ENCODE measurements around the gene SPATS2.

Gene SPATS2

GRCh38 chr12:49403971-49404450, 36.7 kb downstream of the SPATS2 start:
- H3K27ac ChIP-seq (ENCODE audit: low read depth in 2 of 2, low read length in 2 of 2): no peak overlapping the region
- H3K36me3 ChIP-seq (ENCODE audit: control insufficient read depth in 2 of 2, insufficient read depth in 2 of 2, low read length in 2 of 2): peaks cover 0 to 2% of the 10 kb centered on the region in 2 donors
- H3K4me3 ChIP-seq (ENCODE audit: low read length in 2 of 2): no peak overlapping the region
- no peaks in the 10 kb centered on the region for H3K27me3 ChIP-seq (ENCODE audit: control insufficient read depth in 2 of 2, insufficient read depth in 2 of 2, low read length in 2 of 2)
- no peak overlapping the region for H3K9ac ChIP-seq (ENCODE audit: low read depth in 1 of 2, low read length in 2 of 2)
- H3K4me1 ChIP-seq (ENCODE audit: control insufficient read depth in 2 of 2, insufficient read depth in 2 of 2, low read length in 2 of 2): no peaks in the 10 kb centered on the region
- no peaks in the 10 kb centered on the region for H3K9me3 ChIP-seq (ENCODE audit: control insufficient read depth in 2 of 2, low read length in 2 of 2)

- Histone ChIP-seq H3K36me3 (ENCODE audit: control insufficient read depth in 2 of 2, insufficient read depth in 2 of 2, low read length in 2 of 2) (peaks cover 0 to 2% of the 10 kb centered on the region in 2 donors), H3K4me3 (ENCODE audit: low read length in 2 of 2) (no peak overlapping the region), H3K27ac (ENCODE audit: low read depth in 2 of 2, low read length in 2 of 2) (no peak overlapping the region), H3K27me3 (ENCODE audit: control insufficient read depth in 2 of 2, insufficient read depth in 2 of 2, low read length in 2 of 2) (no peaks in the 10 kb centered on the region), H3K9ac (ENCODE audit: low read depth in 1 of 2, low read length in 2 of 2) (no peak overlapping the region), H3K4me1 (ENCODE audit: control insufficient read depth in 2 of 2, insufficient read depth in 2 of 2, low read length in 2 of 2) (no peaks in the 10 kb centered on the region), H3K9me3 (ENCODE audit: control insufficient read depth in 2 of 2, low read length in 2 of 2) (no peaks in the 10 kb centered on the region)
Measured at GRCh38 chr12:49404956-49405355, 37.7 kb downstream of the SPATS2 start.

DNA sequence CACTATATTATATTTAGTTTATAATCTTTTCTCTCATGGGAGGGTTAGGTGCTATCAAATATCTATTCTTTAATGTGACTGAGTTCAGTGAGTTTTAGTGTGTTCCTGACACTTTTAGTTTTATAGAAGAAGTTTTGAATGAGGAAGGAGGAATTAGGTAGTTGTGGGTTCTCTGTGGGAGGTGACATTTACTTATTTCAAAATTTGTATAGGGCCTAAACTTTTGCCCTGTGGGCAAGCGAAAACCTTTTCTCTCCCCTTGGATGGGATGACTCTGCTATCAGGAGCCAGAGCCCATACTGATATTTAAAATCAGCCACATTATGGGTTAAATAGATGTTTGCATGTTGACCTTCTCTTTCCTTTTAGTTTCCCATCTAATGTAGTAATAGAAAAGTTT, 43.6 kb downstream of the SPATS2 start:
- no peak overlapping the region for H3K27ac ChIP-seq (ENCODE audit: low read depth in 2 of 2, low read length in 2 of 2)
- H3K9me3 ChIP-seq (ENCODE audit: control insufficient read depth in 2 of 2, low read length in 2 of 2): no peaks in the 10 kb centered on the region
- no peak overlapping the region for H3K4me3 ChIP-seq (ENCODE audit: low read length in 2 of 2)
- H3K9ac ChIP-seq (ENCODE audit: low read depth in 1 of 2, low read length in 2 of 2): no peak overlapping the region
- H3K27me3 ChIP-seq (ENCODE audit: control insufficient read depth in 2 of 2, insufficient read depth in 2 of 2, low read length in 2 of 2): no peaks in the 10 kb centered on the region
- H3K4me1 ChIP-seq (ENCODE audit: control insufficient read depth in 2 of 2, insufficient read depth in 2 of 2, low read length in 2 of 2): no peaks in the 10 kb centered on the region
- H3K36me3 ChIP-seq (ENCODE audit: control insufficient read depth in 2 of 2, insufficient read depth in 2 of 2, low read length in 2 of 2): peaks cover 0 to 2% of the 10 kb centered on the region in 2 donors

DNA sequence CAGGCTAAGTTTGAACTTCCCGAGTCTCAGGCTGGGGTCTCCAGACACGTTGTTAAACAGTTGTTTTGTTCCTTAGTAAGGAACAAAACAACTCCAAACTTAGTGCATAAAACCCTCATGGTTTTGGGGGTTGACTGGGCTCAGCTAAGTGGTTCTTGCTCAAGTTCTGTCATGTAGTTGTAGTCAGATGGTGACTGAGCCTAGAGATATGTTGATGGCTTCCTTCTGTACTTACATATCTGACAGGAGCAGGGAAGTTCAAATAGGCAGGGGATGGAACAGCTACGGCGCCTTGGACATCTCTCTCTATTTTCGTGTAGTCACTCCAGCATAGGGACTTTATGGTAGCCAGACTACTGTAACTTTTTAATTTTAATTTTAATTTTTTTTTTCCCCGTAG, 45.7 kb downstream of the SPATS2 start:
- Histone ChIP-seq H3K4me3 (ENCODE audit: low read length in 2 of 2) (no peak overlapping the region), H3K9ac (ENCODE audit: low read depth in 1 of 2, low read length in 2 of 2) (no peak overlapping the region), H3K27me3 (ENCODE audit: control insufficient read depth in 2 of 2, insufficient read depth in 2 of 2, low read length in 2 of 2) (no peaks in the 10 kb centered on the region), H3K27ac (ENCODE audit: low read depth in 2 of 2, low read length in 2 of 2) (no peak overlapping the region), H3K9me3 (ENCODE audit: control insufficient read depth in 2 of 2, low read length in 2 of 2) (no peaks in the 10 kb centered on the region), H3K4me1 (ENCODE audit: control insufficient read depth in 2 of 2, insufficient read depth in 2 of 2, low read length in 2 of 2) (no peaks in the 10 kb centered on the region), H3K36me3 (ENCODE audit: control insufficient read depth in 2 of 2, insufficient read depth in 2 of 2, low read length in 2 of 2) (no peaks in the 10 kb centered on the region)

- Histone ChIP-seq H3K27me3 (ENCODE audit: control insufficient read depth in 2 of 2, insufficient read depth in 2 of 2, low read length in 2 of 2) (no peaks in the 10 kb centered on the region), H3K9me3 (ENCODE audit: control insufficient read depth in 2 of 2, low read length in 2 of 2) (no peaks in the 10 kb centered on the region), H3K4me3 (ENCODE audit: low read length in 2 of 2) (no peak overlapping the region), H3K27ac (ENCODE audit: low read depth in 2 of 2, low read length in 2 of 2) (no peak overlapping the region), H3K36me3 (ENCODE audit: control insufficient read depth in 2 of 2, insufficient read depth in 2 of 2, low read length in 2 of 2) (no peaks in the 10 kb centered on the region), H3K4me1 (ENCODE audit: control insufficient read depth in 2 of 2, insufficient read depth in 2 of 2, low read length in 2 of 2) (no peaks in the 10 kb centered on the region), H3K9ac (ENCODE audit: low read depth in 1 of 2, low read length in 2 of 2) (no peak overlapping the region)
Measured at GRCh38 chr12:49413796-49414195, 46.5 kb downstream of the SPATS2 start.

DNA sequence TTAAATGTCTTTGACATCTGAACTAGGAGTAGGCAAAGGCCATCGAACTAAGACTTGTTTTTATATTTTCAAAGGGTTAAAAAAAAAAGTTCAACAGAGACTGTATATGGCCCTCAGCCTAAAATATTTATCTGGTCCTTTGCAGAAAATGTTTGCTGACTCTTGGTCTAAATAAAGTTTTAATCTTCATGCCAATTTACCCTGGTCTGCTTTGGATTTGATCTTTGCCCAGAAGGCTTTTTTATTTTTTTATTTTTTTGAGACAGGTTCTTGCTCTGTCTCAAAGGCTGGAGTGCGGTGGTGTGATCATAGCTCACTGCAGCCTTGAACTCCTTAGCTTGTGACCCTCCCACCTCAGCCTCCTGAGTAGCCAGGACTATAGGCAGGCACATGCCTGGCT, 47.1 kb downstream of the SPATS2 start:
- no peak overlapping the region for H3K27ac ChIP-seq (ENCODE audit: low read depth in 2 of 2, low read length in 2 of 2)
- no peaks in the 10 kb centered on the region for H3K27me3 ChIP-seq (ENCODE audit: control insufficient read depth in 2 of 2, insufficient read depth in 2 of 2, low read length in 2 of 2)
- H3K36me3 ChIP-seq (ENCODE audit: control insufficient read depth in 2 of 2, insufficient read depth in 2 of 2, low read length in 2 of 2): no peaks in the 10 kb centered on the region
- no peak overlapping the region for H3K9ac ChIP-seq (ENCODE audit: low read depth in 1 of 2, low read length in 2 of 2)
- H3K9me3 ChIP-seq (ENCODE audit: control insufficient read depth in 2 of 2, low read length in 2 of 2): no peaks in the 10 kb centered on the region
- H3K4me1 ChIP-seq (ENCODE audit: control insufficient read depth in 2 of 2, insufficient read depth in 2 of 2, low read length in 2 of 2): no peaks in the 10 kb centered on the region
- no peak overlapping the region for H3K4me3 ChIP-seq (ENCODE audit: low read length in 2 of 2)

DNA sequence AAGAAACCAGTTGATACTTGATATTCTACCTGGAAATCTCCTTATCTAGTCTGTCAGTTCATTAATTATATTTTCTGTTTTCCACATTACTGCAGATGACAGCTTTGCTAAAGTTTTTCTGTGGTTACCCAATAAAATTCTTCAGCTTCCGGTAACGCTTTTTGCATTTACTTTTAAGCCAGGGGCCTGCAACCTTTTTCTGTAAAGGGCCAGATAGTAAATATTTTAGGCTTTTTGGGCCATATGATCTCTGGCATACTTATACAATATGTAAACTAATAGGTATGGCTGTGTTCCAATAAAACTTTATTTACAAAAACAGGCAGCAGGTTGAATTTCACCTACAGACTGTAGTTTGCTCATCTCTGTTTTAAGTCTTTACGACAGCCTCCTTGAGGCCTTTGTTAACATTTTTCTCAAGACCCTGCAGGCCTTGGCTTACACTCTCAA, 48.3 kb downstream of the SPATS2 start:
- Histone ChIP-seq H3K9me3 (ENCODE audit: control insufficient read depth in 2 of 2, low read length in 2 of 2) (no peaks in the 10 kb centered on the region), H3K4me1 (ENCODE audit: control insufficient read depth in 2 of 2, insufficient read depth in 2 of 2, low read length in 2 of 2) (no peaks in the 10 kb centered on the region), H3K9ac (ENCODE audit: low read depth in 1 of 2, low read length in 2 of 2) (no peak overlapping the region), H3K36me3 (ENCODE audit: control insufficient read depth in 2 of 2, insufficient read depth in 2 of 2, low read length in 2 of 2) (no peaks in the 10 kb centered on the region), H3K27me3 (ENCODE audit: control insufficient read depth in 2 of 2, insufficient read depth in 2 of 2, low read length in 2 of 2) (no peaks in the 10 kb centered on the region), H3K4me3 (ENCODE audit: low read length in 2 of 2) (no peak overlapping the region), H3K27ac (ENCODE audit: low read depth in 2 of 2, low read length in 2 of 2) (no peak overlapping the region)

DNA sequence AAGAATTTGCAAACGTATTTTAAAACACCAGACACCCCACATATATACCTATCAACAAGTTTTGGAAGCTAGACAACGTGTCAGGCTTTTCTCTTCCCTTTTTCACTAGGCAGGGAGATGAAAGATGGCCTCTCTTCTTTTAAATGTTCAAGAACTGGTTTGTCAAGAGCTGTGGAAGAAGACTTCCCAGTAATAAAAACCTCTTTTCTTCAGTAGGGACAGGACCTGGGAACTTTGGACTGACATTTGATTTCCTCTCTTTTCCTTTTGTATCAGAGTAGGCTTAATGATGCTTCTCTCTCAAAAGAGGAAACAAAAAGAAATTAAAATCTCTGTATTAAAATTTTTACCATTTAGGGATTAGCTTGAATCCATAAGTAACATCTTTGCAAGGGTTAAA, 49.6 kb downstream of the SPATS2 start:
- Histone ChIP-seq H3K9ac (ENCODE audit: low read depth in 1 of 2, low read length in 2 of 2) (no peak overlapping the region), H3K36me3 (ENCODE audit: control insufficient read depth in 2 of 2, insufficient read depth in 2 of 2, low read length in 2 of 2) (no peaks in the 10 kb centered on the region), H3K4me3 (ENCODE audit: low read length in 2 of 2) (no peak overlapping the region), H3K27me3 (ENCODE audit: control insufficient read depth in 2 of 2, insufficient read depth in 2 of 2, low read length in 2 of 2) (no peaks in the 10 kb centered on the region), H3K27ac (ENCODE audit: low read depth in 2 of 2, low read length in 2 of 2) (no peak overlapping the region), H3K9me3 (ENCODE audit: control insufficient read depth in 2 of 2, low read length in 2 of 2) (no peaks in the 10 kb centered on the region), H3K4me1 (ENCODE audit: control insufficient read depth in 2 of 2, insufficient read depth in 2 of 2, low read length in 2 of 2) (no peaks in the 10 kb centered on the region)

DNA sequence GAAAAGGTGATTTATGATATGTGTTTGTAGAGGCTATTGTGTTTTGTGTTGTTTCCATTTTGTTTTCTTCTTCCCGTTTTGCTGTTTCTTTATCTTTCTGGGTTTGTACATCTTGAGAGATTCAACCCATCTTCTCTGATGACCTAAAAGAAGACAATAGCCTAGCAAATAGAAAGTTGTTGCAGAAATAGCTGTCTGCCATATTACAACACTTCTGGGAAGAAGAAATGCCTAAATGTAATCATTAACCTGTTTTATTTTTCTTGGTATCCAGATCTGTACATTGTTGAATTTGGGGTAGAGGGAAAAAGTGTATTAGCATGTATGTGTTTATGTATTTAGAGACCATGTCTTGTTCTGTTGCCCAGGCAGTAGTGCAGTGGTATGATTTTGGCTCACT, 50.3 kb downstream of the SPATS2 start:
- Histone ChIP-seq H3K27ac (ENCODE audit: low read depth in 2 of 2, low read length in 2 of 2) (no peak overlapping the region), H3K4me1 (ENCODE audit: control insufficient read depth in 2 of 2, insufficient read depth in 2 of 2, low read length in 2 of 2) (no peaks in the 10 kb centered on the region), H3K27me3 (ENCODE audit: control insufficient read depth in 2 of 2, insufficient read depth in 2 of 2, low read length in 2 of 2) (no peaks in the 10 kb centered on the region), H3K9me3 (ENCODE audit: control insufficient read depth in 2 of 2, low read length in 2 of 2) (no peaks in the 10 kb centered on the region), H3K4me3 (ENCODE audit: low read length in 2 of 2) (no peak overlapping the region), H3K36me3 (ENCODE audit: control insufficient read depth in 2 of 2, insufficient read depth in 2 of 2, low read length in 2 of 2) (no peaks in the 10 kb centered on the region), H3K9ac (ENCODE audit: low read depth in 1 of 2, low read length in 2 of 2) (no peak overlapping the region)

DNA sequence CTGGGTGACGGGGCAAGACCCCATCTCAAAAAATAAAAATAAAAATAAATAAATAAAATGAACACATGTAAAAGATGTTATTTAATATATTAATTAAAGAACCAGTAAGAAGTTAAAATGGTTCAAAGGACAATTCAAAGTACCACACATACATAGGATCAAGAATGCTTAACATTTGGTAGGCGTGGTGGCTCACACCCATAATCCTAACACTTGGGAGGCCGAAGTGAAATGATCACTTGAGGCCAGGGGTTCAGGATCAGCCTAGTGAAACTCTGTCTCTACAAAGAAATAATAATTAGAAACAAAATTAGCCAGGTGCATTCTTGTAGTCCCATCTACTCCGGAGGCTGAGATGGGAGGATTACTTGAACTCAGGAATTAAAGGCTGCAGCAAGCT, 53.3 kb downstream of the SPATS2 start:
- Histone ChIP-seq H3K36me3 (ENCODE audit: control insufficient read depth in 2 of 2, insufficient read depth in 2 of 2, low read length in 2 of 2) (no peaks in the 10 kb centered on the region), H3K27me3 (ENCODE audit: control insufficient read depth in 2 of 2, insufficient read depth in 2 of 2, low read length in 2 of 2) (no peaks in the 10 kb centered on the region), H3K9me3 (ENCODE audit: control insufficient read depth in 2 of 2, low read length in 2 of 2) (no peaks in the 10 kb centered on the region), H3K4me3 (ENCODE audit: low read length in 2 of 2) (no peak overlapping the region), H3K9ac (ENCODE audit: low read depth in 1 of 2, low read length in 2 of 2) (no peak overlapping the region), H3K27ac (ENCODE audit: low read depth in 2 of 2, low read length in 2 of 2) (no peak overlapping the region), H3K4me1 (ENCODE audit: control insufficient read depth in 2 of 2, insufficient read depth in 2 of 2, low read length in 2 of 2) (no peaks in the 10 kb centered on the region)

DNA sequence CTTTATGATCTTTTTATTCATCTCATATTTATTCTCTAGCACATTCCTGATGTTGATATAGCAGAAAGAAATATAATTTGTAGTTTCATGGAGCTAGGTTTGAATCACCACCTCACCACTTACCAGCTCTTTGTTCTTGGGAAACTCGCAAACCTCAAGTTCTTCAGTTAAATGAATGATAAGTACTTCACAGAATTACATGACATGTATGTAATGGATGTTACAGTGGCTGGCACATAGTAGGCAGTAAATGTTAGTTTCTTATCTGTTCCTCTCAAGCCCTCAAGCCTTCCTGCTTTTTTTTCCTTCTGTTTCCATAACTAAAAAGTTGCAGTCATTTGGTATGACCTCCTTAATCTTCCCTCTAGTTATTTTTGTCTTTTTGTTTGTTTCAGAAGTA, 54.9 kb downstream of the SPATS2 start:
- H3K9ac ChIP-seq (ENCODE audit: low read depth in 1 of 2, low read length in 2 of 2): no peak overlapping the region
- no peak overlapping the region for H3K4me3 ChIP-seq (ENCODE audit: low read length in 2 of 2)
- no peaks in the 10 kb centered on the region for H3K4me1 ChIP-seq (ENCODE audit: control insufficient read depth in 2 of 2, insufficient read depth in 2 of 2, low read length in 2 of 2)
- no peaks in the 10 kb centered on the region for H3K27me3 ChIP-seq (ENCODE audit: control insufficient read depth in 2 of 2, insufficient read depth in 2 of 2, low read length in 2 of 2)
- no peaks in the 10 kb centered on the region for H3K9me3 ChIP-seq (ENCODE audit: control insufficient read depth in 2 of 2, low read length in 2 of 2)
- H3K27ac ChIP-seq (ENCODE audit: low read depth in 2 of 2, low read length in 2 of 2): no peak overlapping the region
- no peaks in the 10 kb centered on the region for H3K36me3 ChIP-seq (ENCODE audit: control insufficient read depth in 2 of 2, insufficient read depth in 2 of 2, low read length in 2 of 2)

All from mucosa of rectum (tissue), 2 donors.